HEK293 (cell line): ENCODE data around the gene MAPK11.

Experiments
- CTCF ChIA-PET: fragments of 350-600 bp; formaldehyde crosslinking; extraction: SDS; loops from one replicate; lab custom pipeline; 2021; ENCODE audit warnings: antibody characterized with exemption; lab: Yijun Ruan, JAX
- POLR2A ChIA-PET: fragments of 300-600 bp; formaldehyde crosslinking; extraction: SDS; loops from one replicate; lab custom pipeline; 2020; ENCODE audit warnings: antibody characterized with exemption, inconsistent platforms; lab: Yijun Ruan, JAX
- H3K27ac ChIP-seq: fragments of 200-500 bp; sonication (Bioruptor generic); 2 replicates; pipeline ENCODE4 v1.5.1; 2014; ENCODE audit warnings: low read depth, low read length, control low read depth, inconsistent platforms; ENCODE audit errors: extremely low read depth
- H3K36me3 ChIP-seq, 2 experiments: fragments of 200-500 bp in 1 of 2; sonication (Bioruptor generic) in 1 of 2; 1 replicate in 1 of 2; 2 replicates in 1 of 2; pipeline ENCODE4 v1.5.1; 2014 to 2017; ENCODE audit warnings: inconsistent platforms in 2 of 2, low read length in 2 of 2; ENCODE audit not compliant: control insufficient read depth in 2 of 2, insufficient read depth in 1 of 2
- H3K4me1 ChIP-seq: fragments of 200-500 bp; sonication (Bioruptor generic); 2 replicates; pipeline ENCODE4 v1.5.1; 2014; ENCODE audit warnings: mild to moderate bottlenecking, low read length, inconsistent platforms; ENCODE audit not compliant: control insufficient read depth, insufficient read depth
- H3K4me3 ChIP-seq: 2 replicates; pipeline ENCODE4 v1.5.1; 2011; ENCODE audit warnings: low read depth, mild to moderate bottlenecking, control low read depth, low read length, moderate library complexity
- H3K9me3 ChIP-seq: fragments of 200-500 bp; sonication (Bioruptor generic); 2 replicates; pipeline ENCODE4 v1.5.1; 2014; ENCODE audit warnings: low read depth, low read length, inconsistent platforms; ENCODE audit not compliant: control insufficient read depth, insufficient read depth
- ATF2 ChIP-seq: fragments of 450-650 bp; formaldehyde crosslinking; IDR thresholded peaks from 2 replicates; pipeline ENCODE4 v1.5.1; 2016; ENCODE audit warnings: missing biosample characterization, missing genetic modification characterization, low read depth
- BCL11B ChIP-seq: fragments of 450-650 bp; formaldehyde crosslinking; IDR thresholded peaks from 2 replicates; pipeline ENCODE4 v1.5.1; 2016; ENCODE audit warnings: low read depth, missing biosample characterization, missing genetic modification characterization
- FEZF1 ChIP-seq: fragments of 450-650 bp; formaldehyde crosslinking; IDR thresholded peaks from 2 replicates; pipeline ENCODE4 v1.5.1; 2016; ENCODE audit warnings: missing biosample characterization, missing genetic modification characterization
- GLIS2 ChIP-seq: fragments of 450-650 bp; formaldehyde crosslinking; IDR thresholded peaks from 2 replicates; pipeline ENCODE4 v1.5.1; 2016; ENCODE audit warnings: missing biosample characterization, missing genetic modification characterization
- MZF1 ChIP-seq: fragments of 450-650 bp; formaldehyde crosslinking; IDR thresholded peaks from 2 replicates; pipeline ENCODE4 v1.5.1; 2017; ENCODE audit warnings: missing biosample characterization, missing genetic modification characterization, borderline replicate concordance
- ZBTB44 ChIP-seq: fragments of 450-650 bp; IDR thresholded peaks from 2 replicates; pipeline ENCODE4 v1.5.1; 2018; ENCODE audit warnings: missing biosample characterization, mild to moderate bottlenecking, missing genetic modification characterization
- ZFP69B ChIP-seq: fragments of 450-650 bp; formaldehyde crosslinking; IDR thresholded peaks from 2 replicates; pipeline ENCODE4 v1.5.1; 2016; ENCODE audit warnings: missing biosample characterization, missing genetic modification characterization
- ZNF10 ChIP-seq: fragments of 450-650 bp; formaldehyde crosslinking; IDR thresholded peaks from 2 replicates; pipeline ENCODE4 v1.5.1; 2017; ENCODE audit warnings: missing biosample characterization, missing genetic modification characterization
- ZNF138 ChIP-seq: fragments of 450-650 bp; formaldehyde crosslinking; IDR thresholded peaks from 2 replicates; pipeline ENCODE4 v1.5.1; 2016; ENCODE audit warnings: missing biosample characterization, missing genetic modification characterization, borderline replicate concordance
- ZNF16 ChIP-seq: fragments of 450-650 bp; formaldehyde crosslinking; IDR thresholded peaks from 2 replicates; pipeline ENCODE4 v1.5.1; 2016; ENCODE audit warnings: low read depth, missing biosample characterization, missing genetic modification characterization
- ZNF214 ChIP-seq: fragments of 450-650 bp; formaldehyde crosslinking; IDR thresholded peaks from 2 replicates; pipeline ENCODE4 v1.5.1; 2017; ENCODE audit warnings: missing biosample characterization, mild to moderate bottlenecking, missing genetic modification characterization, borderline replicate concordance
- ZNF280C ChIP-seq: fragments of 450-650 bp; formaldehyde crosslinking; IDR thresholded peaks from 2 replicates; pipeline ENCODE4 v1.5.1; 2016; ENCODE audit warnings: missing biosample characterization, missing genetic modification characterization
- ZNF311 ChIP-seq: fragments of 450-650 bp; formaldehyde crosslinking; IDR thresholded peaks from 2 replicates; pipeline ENCODE4 v1.5.1; 2017; ENCODE audit warnings: missing biosample characterization, missing genetic modification characterization, borderline replicate concordance
- ZNF580 ChIP-seq: fragments of 450-650 bp; formaldehyde crosslinking; IDR thresholded peaks from 2 replicates; pipeline ENCODE4 v1.5.1; 2016; ENCODE audit warnings: missing biosample characterization, missing genetic modification characterization
- ZNF621 ChIP-seq: fragments of 450-650 bp; formaldehyde crosslinking; IDR thresholded peaks from 2 replicates; pipeline ENCODE4 v1.5.1; 2017; ENCODE audit warnings: missing biosample characterization, missing genetic modification characterization
- ZNF623 ChIP-seq: fragments of 450-650 bp; formaldehyde crosslinking; IDR thresholded peaks from 2 replicates; pipeline ENCODE4 v1.5.1; 2016; ENCODE audit warnings: missing biosample characterization, missing genetic modification characterization
- ZNF747 ChIP-seq: fragments of 450-650 bp; formaldehyde crosslinking; IDR thresholded peaks from 2 replicates; pipeline ENCODE4 v1.5.1; 2016; ENCODE audit warnings: missing biosample characterization, missing genetic modification characterization
- ZNF776 ChIP-seq: fragments of 450-650 bp; formaldehyde crosslinking; IDR thresholded peaks from 2 replicates; pipeline ENCODE4 v1.5.0; 2017; ENCODE audit warnings: missing biosample characterization, missing genetic modification characterization, borderline replicate concordance
- ZNF843 ChIP-seq: fragments of 450-650 bp; formaldehyde crosslinking; IDR thresholded peaks from 2 replicates; pipeline ENCODE4 v1.5.1; 2016; ENCODE audit warnings: missing biosample characterization, missing genetic modification characterization

MAPK11 gene

GRCh38 chr22:50298937-50299784 is 29.0 kb upstream of the MAPK11 start:
- ChIA-PET CTCF (interaction anchor here (0.7 to 1.2 kb wide), 4 partner anchors 21 to 43 kb away, joined by 3 to 5 read pairs (median 3); no protein-coding TSS in a partner anchor), POLR2A (interaction anchor here (0.9 kb wide), 1 partner anchor 11 kb away, joined by 3 read pairs; no protein-coding TSS in a partner anchor)
- Histone ChIP-seq H3K4me3 (no peak overlapping the region), H3K9me3 (no peaks in the 10 kb centered on the region), H3K36me3 (peaks cover 0 to 39% of the 10 kb centered on the region in 2 experiments; a peak in 2 of 3 replicates), H3K27ac (no peak overlapping the region), H3K4me1 (peaks cover 5% of the 10 kb centered on the region)
- TF ChIP-seq ZNF10 (no peak), ZNF280C (tag by site-specific recombination) (no peak), FEZF1 (no peak), ZNF621 (tag by site-specific recombination) (no peak), BCL11B (tag by site-specific recombination) (no peak), ZNF747 (no peak), MZF1 (tag by site-specific recombination) (no peak), ZNF311 (tag by site-specific recombination) (no peak)

GRCh38 chr22:50298266-50298637 is 28.1 kb upstream of the MAPK11 start:
- POLR2A ChIA-PET, result no interaction called here
- Histone ChIP-seq H3K36me3 (peaks cover 0 to 36% of the 10 kb centered on the region in 2 experiments; a peak in 2 of 3 replicates), H3K4me3 (no peak overlapping the region), H3K9me3 (no peaks in the 10 kb centered on the region), H3K27ac (no peak overlapping the region)
- TF ChIP-seq ZNF138 (no peak), ZFP69B (tag by site-specific recombination) (no peak), ZNF580 (no peak), ZNF623 (peak; percentile 47; the same call in 1 of the 2 replicates), GLIS2 (tag by site-specific recombination) (peak; percentile 6; the same call in 1 of the 2 replicates), BCL11B (tag by site-specific recombination) (no peak), ZNF214 (tag by site-specific recombination) (no peak), ZNF16 (no peak), ATF2 (tag by site-specific recombination) (no peak), ZNF843 (tag by site-specific recombination) (no peak), ZNF776 (tag by site-specific recombination) (no peak), ZBTB44 (tag by site-specific recombination) (no peak)
- TF ChIP-seq, all 188 proteins: peak for 2
- no peaks in the 10 kb centered on the region; the same call in 1 of the 2 replicates for H3K4me1 ChIP-seq
- CTCF ChIA-PET, result interaction anchor here (0.7 to 1.2 kb wide), 3 partner anchors 22 to 44 kb away, joined by 3 to 5 read pairs (median 3); no protein-coding TSS in a partner anchor
